ENCODE data around the gene SRGAP1.

DNA sequence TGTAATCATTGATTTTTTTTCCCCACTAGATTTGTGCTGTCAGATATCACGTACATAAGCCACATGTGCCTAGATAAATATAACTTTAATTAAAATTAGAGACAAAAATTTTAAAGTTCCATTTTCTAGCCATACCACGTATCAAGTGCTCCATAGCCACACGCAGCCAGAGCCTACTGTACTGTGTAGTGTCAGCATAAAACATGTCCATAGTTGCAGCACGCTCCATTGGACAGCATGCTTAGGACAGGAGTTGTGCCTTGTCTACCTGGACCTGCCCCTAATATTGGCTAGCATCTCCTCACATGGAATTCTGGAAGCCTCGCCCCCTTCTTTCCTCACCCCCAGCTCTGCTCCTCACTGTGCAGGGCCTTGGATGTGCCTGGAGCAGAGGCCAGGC, 116.5 kb downstream of the SRGAP1 start:
- TF ChIP-seq, protein P1, sequence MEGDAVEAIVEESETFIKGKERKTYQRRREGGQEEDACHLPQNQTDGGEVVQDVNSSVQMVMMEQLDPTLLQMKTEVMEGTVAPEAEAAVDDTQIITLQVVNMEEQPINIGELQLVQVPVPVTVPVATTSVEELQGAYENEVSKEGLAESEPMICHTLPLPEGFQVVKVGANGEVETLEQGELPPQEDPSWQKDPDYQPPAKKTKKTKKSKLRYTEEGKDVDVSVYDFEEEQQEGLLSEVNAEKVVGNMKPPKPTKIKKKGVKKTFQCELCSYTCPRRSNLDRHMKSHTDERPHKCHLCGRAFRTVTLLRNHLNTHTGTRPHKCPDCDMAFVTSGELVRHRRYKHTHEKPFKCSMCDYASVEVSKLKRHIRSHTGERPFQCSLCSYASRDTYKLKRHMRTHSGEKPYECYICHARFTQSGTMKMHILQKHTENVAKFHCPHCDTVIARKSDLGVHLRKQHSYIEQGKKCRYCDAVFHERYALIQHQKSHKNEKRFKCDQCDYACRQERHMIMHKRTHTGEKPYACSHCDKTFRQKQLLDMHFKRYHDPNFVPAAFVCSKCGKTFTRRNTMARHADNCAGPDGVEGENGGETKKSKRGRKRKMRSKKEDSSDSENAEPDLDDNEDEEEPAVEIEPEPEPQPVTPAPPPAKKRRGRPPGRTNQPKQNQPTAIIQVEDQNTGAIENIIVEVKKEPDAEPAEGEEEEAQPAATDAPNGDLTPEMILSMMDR (IDR thresholded peaks at IDR 0.05), result no peak
- TF ChIP-seq EP300 (IDR thresholded peaks at IDR 0.05), result no peak
